ENCODE results near the gene LTBP2.
"Not testable (repeated sequence)": the region's sequence is repeated elsewhere in the genome, so short reads cannot be mapped to it uniquely, and the experiment has no call there.

The LTBP2 gene

DNA sequence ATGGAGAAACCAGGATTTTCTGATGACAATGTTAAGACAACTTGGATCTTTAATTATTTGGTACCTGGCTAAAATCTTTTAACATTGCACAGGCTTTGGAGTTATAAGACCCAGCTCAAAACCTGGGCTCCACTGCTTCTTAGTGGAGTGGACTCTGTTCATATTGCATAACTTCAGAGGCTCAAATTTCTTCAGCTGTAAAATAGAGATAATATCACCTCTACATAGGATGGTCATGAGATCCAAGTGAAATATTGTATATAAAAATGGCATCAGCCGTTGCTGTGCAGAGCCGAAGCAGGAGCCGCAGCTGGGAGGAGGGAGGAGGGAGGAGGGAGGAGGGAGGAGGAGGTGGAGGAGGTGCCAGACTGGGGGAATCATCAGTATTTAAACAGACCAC lies 129.5 kb downstream of the LTBP2 start:
- DNase-seq (ENCODE audit: low spot score): no peak

DNA sequence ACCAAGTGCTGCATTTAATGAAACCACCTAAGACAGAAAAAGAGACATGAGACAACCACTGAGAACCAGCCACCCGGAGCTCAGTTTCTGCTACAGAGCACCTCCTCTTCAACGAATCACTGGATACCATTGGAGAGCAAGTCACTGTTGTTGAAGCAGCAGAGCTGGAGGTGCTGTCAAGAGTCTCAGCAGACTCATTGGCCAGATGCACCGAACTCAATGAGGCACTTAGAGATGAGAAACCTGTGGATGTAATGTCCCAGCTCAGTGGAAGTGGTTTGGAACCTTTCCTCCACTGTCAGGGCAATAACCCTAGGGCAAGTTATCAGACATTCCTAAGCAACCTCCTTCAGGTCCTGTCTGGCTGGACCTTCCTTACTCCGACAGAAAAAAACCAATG lies 132.0 kb downstream of the LTBP2 start:
- DNase-seq (ENCODE audit: low spot score): no peak

GRCh38 chr14:74478996-74479635 lies 132.9 kb downstream of the LTBP2 start:
- DNase-seq (ENCODE audit: low spot score): peak; percentile 57

DNA sequence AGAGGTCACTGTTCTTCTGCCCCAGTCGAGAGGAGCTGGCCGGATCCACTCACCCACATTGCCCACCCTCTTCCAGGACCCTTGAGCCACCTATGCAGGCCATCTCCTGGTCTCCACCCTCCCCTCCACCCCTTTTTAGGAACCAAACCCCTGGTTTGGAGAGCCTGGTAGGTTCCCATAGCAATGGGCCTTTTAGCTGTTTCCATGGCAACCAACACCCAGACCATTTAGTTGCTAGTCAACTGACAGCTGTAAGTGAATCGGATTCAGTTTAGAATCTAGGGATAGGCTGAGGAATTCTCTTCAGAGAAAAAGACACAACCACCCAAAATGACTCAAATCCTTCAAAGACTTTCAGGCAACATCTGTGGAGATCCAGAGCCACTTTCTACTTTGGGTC lies 135.4 kb downstream of the LTBP2 start:
- no peak for DNase-seq (ENCODE audit: low spot score)

- DNase-seq (ENCODE audit: low spot score): no peak
These were observed 135.9 kb downstream of the LTBP2 start for GRCh38 chr14:74476107-74476506.

GRCh38 chr14:74475678-74476077 lies 136.4 kb downstream of the LTBP2 start:
- DNase-seq (ENCODE audit: low spot score): no peak

DNA sequence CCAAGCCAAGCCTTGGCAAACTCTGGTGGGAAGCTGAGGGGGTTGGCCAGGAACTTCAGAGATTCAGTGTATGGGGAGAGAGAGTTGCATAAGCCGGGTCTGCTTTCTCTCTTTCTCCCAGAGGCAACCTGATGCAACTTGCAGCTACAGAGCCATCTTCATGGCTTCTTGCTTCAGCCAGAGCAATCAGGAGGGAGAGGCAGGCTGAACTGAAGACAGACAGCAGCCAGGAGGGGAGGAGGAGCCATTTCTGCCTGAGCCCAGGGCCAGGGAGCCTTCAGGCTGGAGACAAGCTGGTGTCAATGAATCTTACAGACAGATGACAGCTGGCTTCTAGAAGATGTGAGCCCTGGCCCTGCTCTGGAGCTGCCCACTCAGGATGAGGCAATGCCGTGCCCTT lies 137.7 kb downstream of the LTBP2 start:
- DNase-seq (ENCODE audit: low spot score): no peak

- DNase-seq (ENCODE audit: low spot score): no peak
These were observed 139.4 kb downstream of the LTBP2 start for GRCh38 chr14:74472601-74473000.

DNA sequence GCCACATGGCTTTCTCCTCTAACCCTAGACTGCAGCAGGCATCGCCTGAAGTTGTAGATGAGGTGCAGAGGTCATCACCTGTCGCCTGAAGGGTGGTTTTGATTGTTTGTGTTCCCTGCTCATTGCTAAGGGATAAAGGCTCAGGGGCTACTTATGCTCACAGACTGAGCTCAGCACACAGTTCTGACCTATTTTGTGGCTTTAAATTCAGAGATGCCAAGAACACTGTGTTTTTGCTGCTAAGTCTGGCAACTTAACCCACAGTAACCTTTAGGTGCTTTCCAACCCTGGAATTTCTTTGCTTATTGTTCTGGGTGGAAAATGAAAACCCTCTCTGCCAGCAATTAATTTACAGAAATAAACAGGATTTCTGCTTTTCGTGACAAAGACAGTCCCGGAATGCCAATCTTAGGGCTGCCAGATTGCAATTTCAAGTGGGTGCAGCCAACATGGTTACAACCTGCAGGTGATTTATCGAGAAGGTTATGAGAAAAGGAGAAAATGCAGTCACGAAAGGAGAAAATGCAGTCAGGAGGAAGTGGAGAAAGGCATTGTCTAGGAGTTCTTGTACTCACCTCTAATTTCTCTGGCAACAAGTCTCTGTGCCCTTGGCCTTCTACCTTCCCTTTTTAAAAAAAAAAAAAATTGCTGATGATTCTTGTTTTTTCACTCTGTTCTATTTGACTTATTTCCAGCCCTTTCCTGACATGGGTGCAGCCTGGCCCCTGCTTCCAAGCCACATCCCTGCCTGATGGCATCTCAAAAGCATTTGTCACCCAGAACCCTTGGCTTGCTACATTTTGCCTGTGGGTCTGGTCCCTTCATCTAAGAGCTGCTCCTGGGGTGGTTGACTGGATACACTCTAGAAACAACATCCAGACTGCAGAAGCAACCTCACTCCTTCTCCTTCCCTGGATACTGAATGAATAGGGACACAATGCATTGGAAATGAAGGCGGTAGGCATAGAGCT lies 142.2 kb downstream of the LTBP2 start:
- DNase-seq (ENCODE audit: low spot score): no peak

- DNase-seq (ENCODE audit: low spot score): no peak
These were observed 143.5 kb downstream of the LTBP2 start for GRCh38 chr14:74468513-74468912.

DNA sequence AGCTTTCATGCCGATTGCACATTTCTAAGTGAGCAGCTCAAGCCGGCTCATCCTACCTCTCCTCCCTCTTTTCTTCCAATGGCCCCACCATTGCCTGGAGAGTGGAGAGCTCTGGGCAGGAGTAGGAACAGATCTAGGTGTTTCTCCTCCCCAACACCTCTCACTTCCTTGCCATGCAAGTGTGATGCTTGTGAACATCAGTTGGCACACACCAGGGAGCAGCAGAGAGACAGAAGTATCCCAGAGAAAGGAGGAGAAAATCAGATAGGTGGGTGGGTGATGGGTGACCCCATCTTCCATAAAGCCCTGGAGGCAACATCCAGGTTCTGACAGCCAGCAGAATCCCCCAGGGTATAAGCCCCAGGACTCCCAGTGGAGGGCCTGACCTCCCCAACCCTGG lies 146.7 kb downstream of the LTBP2 start:
- DNase-seq (ENCODE audit: low spot score): no peak

DNA sequence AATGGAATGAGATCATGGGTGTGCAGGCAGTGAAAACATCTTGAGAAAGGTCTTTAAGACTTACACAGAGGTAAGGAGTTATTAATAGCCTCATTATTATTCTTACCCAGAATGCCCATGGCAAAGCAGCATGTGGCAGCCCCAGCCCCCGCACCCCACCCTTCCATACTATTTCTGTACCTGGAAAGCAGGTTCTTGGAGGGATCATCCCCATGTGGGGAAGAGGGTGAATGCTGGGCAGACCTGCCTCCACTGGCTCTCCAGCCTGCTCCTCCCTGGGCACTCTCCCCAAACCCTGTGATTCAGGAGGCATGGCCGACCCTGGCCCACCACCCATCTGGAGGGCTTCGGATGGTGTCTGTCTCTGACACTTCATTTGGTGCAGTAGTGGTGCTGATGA lies 147.3 kb downstream of the LTBP2 start:
- no peak for DNase-seq (ENCODE audit: low spot score)

DNA sequence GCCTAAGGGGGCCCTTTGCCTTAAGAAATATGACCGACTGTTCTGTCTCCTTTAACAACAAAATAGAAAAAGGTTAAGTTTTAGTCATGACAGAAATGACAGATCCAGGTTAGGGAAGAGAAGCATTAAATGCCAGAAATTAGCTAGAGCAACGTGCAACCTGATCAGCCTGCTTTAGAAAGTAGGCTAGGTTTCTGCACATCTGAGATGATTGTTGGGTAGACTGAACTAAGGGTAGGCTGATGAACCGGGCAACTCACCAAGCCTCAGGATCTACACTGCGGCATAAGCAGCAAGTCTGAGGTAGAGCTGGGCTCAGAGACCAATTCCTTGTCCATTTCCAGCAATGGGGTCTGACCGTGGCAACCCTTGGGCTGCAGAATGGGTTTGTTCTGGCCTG lies 148.3 kb downstream of the LTBP2 start:
- DNase-seq (ENCODE audit: low spot score): no peak

DNA sequence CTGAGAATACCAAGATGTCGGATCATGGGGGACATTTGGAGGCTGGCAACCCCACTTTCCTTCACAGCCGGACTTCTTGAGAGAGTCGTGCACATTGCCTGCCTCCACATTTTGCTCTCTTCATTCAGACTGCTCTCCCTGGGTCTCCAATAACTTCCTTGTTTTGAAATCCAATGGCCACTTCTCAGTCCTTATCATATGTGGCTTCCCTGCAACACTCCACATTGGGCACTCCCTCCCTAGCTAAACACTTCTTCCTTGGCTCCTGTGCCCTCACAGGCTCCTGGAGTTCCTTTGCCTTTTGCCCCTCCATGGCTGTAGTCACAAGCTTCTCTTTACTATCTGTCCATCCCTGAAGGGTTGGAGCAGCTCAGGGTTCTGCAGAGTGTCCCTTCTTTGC lies 149.0 kb downstream of the LTBP2 start:
- DNase-seq (ENCODE audit: low spot score): no peak

- peak; percentile 81 for DNase-seq (ENCODE audit: low spot score)
These were observed 152.1 kb downstream of the LTBP2 start for GRCh38 chr14:74459976-74460375.

GRCh38 chr14:74459289-74459946 lies 152.6 kb downstream of the LTBP2 start:
- DNase-seq (ENCODE audit: low spot score): peak; percentile 78

- DNase-seq (ENCODE audit: low spot score): peak; percentile 69
These were observed 154.5 kb downstream of the LTBP2 start for GRCh38 chr14:74457565-74457895.

- no peak for DNase-seq (ENCODE audit: low spot score)
These were observed 155.1 kb downstream of the LTBP2 start for GRCh38 chr14:74456684-74457564.

- not testable (repeated sequence) for DNase-seq (ENCODE audit: low spot score)
These were observed 157.6 kb downstream of the LTBP2 start for GRCh38 chr14:74454397-74454796.

Data from D341Med (cell line).